ENCODE measurements around the gene MRPL22.
"Not testable (repeated sequence)": the region's sequence is repeated elsewhere in the genome, so short reads cannot be mapped to it uniquely, and the experiment has no call there.

DNA sequence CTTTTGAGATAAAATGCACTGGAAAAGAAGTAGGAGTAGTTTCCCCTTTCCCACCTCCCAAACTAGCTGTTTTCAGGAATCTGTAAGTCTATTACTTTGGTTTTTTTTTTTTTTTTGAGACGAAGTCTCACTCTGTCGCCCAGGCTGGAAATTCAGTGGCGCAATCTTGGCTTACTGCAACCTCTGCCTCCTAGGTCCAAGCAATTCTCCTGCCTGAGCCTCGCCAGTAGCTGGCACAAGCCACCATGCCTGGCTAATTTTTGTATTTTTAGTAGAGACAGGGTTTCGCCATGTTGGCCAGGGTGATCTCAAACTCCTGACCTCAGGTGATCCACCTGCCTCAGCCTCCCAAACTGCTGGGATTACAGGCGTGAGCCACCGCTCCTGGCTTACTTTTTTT, 35.3 kb upstream of the MRPL22 start:
- not testable (repeated sequence) for TF ChIP-seq CTCF (IDR thresholded peaks at IDR 0.05; ENCODE audit: low read depth, low read length); EZH2phosphoT487 (IDR thresholded peaks at IDR 0.05; ENCODE audit: low read depth)

Measured in OCI-LY3 (cell line).